Measurements from ENCODE around the gene PTPRS. TPM values are rescaled to one million over a fixed set of nuclear protein-coding genes. Genes with fewer than 3 reads are reported as not detected.

Gene PTPRS
- total and polyA plus RNA-seq, 10 donors, result 1.2 to 77.9 (median 44.9) TPM

DNA sequence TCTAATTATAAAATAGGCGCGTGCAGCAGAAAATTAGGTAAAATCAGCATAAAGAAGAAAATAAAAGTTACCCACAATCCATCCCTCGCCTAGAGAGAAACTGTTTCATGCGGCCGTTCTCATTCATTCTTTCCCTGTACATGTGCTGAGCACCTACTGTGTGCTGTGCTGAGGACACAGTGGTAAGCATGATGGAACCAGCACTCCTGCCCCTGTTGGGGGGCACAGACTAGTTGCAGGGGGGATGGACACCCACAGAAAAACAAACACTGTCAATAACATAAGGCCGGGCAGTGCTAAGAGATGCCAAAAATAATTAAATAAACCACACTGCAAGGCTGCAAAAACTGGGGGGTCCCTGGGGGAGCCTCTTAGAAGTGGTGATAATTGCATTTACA is 43.3 kb downstream of the PTPRS start:
- TF ChIP-seq, protein P1, sequence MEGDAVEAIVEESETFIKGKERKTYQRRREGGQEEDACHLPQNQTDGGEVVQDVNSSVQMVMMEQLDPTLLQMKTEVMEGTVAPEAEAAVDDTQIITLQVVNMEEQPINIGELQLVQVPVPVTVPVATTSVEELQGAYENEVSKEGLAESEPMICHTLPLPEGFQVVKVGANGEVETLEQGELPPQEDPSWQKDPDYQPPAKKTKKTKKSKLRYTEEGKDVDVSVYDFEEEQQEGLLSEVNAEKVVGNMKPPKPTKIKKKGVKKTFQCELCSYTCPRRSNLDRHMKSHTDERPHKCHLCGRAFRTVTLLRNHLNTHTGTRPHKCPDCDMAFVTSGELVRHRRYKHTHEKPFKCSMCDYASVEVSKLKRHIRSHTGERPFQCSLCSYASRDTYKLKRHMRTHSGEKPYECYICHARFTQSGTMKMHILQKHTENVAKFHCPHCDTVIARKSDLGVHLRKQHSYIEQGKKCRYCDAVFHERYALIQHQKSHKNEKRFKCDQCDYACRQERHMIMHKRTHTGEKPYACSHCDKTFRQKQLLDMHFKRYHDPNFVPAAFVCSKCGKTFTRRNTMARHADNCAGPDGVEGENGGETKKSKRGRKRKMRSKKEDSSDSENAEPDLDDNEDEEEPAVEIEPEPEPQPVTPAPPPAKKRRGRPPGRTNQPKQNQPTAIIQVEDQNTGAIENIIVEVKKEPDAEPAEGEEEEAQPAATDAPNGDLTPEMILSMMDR (IDR thresholded peaks at IDR 0.05 in 8 of 11, conservative IDR thresholded peaks at IDR 0.05 in 3 of 11), result no peak
- no peak for TF ChIP-seq POLR2AphosphoS5 (IDR thresholded peaks at IDR 0.05)
- TF ChIP-seq POLR2A (IDR thresholded peaks at IDR 0.05), result no peak
- H3K4me1 ChIP-seq, result peaks cover 2 to 20% (median 16%) of the 10 kb centered on the region in 6 donors
- no peak for DNase-seq
- H3K9me3 ChIP-seq, result no peaks in the 10 kb centered on the region
- peaks cover 0 to 25% (median 17%) of the 10 kb centered on the region in 7 donors for H3K27me3 ChIP-seq (replicated peaks in 1 of 7)
- WGBS, 5 donors, result 89 to 93% (median 89%) methylated on average over 6 of the region's 6 CpGs
- H3K4me3 ChIP-seq, result no peak overlapping the region
- intact Hi-C loops (cut with DNase I; ENCODE audit: low total_unique reads), result no loop called here
- no peak overlapping the region for H3K27ac ChIP-seq
- H3K36me3 ChIP-seq, result no peaks in the 10 kb centered on the region

DNA sequence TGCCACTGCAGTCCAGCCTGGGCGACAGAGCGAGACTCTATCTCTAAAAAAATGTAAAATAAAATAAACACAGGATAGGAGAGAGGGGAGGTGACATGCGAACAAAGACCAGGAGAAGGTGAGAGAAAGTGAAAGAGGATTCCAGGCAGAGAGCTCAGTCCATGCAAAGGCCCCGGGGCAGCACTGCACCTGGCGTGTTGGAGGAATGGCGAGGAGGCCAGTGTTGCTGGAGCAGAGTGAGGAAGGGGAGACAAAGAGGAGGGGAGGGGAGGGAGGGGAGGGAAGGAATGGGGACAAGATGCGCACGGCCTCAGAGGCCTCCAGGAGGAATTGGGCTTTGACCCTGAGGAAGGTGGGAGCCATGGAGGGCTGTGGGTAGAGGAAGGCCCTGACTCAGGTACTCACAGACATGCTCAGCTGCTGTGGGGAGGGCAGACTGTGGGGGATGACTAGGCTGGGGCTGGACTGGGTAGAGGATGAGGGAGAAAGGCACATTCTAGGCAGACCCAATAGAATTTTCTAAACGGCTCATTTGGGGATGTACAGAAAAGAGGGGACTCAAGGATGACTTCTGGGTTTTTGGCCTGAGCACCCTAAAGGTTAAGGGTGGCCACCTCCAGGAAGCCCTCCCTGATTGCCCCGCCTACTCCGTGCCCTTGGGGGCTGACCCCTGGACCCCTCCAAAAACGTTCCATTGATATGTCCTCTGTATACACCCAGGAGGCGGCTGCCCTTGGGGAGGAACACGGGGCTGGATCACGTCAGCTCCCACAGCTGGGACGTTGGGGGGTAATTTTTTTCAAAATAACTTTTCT is 43.9 kb downstream of the PTPRS start:
- Histone ChIP-seq H3K9me3 (no peaks in the 10 kb centered on the region), H3K4me3 (no peak overlapping the region), H3K4me1 (peaks cover 6 to 26% (median 22%) of the 10 kb centered on the region in 6 donors), H3K36me3 (no peaks in the 10 kb centered on the region), H3K27ac (no peak overlapping the region), H3K27me3 (replicated peaks in 1 of 7) (peaks cover 0 to 31% (median 23%) of the 10 kb centered on the region in 7 donors)
- 84 to 90% (median 86%) methylated on average over 16 of the region's 16 CpGs for WGBS, 5 donors
- no peak for TF ChIP-seq POLR2A (IDR thresholded peaks at IDR 0.05)
- TF ChIP-seq, protein P1 (IDR thresholded peaks at IDR 0.05 in 8 of 11, conservative IDR thresholded peaks at IDR 0.05 in 3 of 11), result no peak
- TF ChIP-seq POLR2AphosphoS5 (IDR thresholded peaks at IDR 0.05), result no peak
- no peak for DNase-seq
- intact Hi-C loops (cut with DNase I; ENCODE audit: low total_unique reads), result no loop called here

DNA sequence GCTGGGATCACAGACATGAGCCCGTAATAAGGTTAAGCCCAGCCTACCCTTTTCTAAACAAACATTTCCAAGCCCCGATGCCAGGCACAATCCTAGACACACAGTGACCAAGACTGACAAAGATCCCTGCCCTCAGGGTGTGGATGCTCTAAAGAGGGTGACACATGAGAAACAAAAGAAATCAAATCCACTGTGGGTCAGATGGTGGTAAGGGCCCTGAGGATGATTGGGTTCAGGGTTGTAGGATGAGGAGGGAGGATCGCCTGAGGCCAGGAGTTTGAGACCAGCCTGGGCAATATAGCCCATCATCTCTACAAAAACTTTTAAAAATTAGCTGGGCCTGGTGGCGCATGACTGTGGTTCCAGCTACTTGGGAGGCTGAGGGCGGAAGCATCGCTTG is 44.6 kb downstream of the PTPRS start:
- Histone ChIP-seq H3K36me3 (no peaks in the 10 kb centered on the region), H3K27ac (no peak overlapping the region), H3K4me1 (peaks cover 6 to 32% (median 25%) of the 10 kb centered on the region in 6 donors), H3K9me3 (no peaks in the 10 kb centered on the region), H3K4me3 (no peak overlapping the region), H3K27me3 (replicated peaks in 1 of 7) (peaks cover 0 to 38% (median 27%) of the 10 kb centered on the region in 7 donors)
- TF ChIP-seq POLR2AphosphoS5 (IDR thresholded peaks at IDR 0.05), result no peak
- TF ChIP-seq, protein P1 (IDR thresholded peaks at IDR 0.05 in 8 of 11, conservative IDR thresholded peaks at IDR 0.05 in 3 of 11), result no peak
- TF ChIP-seq POLR2A (IDR thresholded peaks at IDR 0.05), result no peak
- no peak for DNase-seq
- intact Hi-C loops (cut with DNase I; ENCODE audit: low total_unique reads), result no loop called here
- 90 to 96% (median 93%) methylated on average over 6 of the region's 6 CpGs for WGBS, 5 donors

DNA sequence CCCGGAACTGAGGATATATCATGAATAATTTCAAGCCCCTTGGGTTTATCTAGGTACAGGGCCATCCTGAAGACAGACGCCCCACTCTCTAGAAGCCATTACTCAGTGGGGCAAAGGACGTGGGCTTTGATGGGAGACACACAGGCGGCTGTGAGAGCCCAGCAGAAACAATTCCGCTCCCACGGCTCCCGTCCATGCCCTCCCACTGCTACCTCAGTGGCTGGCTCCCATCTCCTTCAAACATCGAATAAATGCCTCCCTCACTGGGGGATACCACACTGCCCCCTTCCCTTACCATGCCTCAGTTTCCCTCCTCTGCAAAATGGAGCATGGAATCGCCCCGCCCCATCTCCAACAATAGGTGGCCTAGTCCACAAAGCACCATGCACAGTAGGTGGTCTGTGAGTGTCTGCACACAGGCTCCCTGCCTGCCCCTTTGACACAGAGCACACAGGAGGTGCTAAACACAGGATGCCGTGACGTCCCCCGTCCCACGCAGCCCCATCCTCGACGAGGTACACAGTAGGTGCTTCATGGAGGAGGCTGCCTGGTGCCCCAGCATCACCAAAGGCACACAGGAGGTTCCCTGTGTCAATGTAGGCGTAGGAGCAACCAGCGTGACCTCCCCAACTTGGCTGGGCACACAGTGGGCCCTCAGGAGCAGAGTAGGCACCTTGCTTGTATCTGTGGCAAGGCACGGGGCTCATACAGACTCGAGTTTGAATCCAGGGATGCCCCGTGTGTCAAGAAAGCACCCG is 46.0 kb downstream of the PTPRS start:
- WGBS, 5 donors, result 75 to 83% (median 77%) methylated on average over 20 to 22 of the region's 22 CpGs
- intact Hi-C loops (cut with DNase I; ENCODE audit: low total_unique reads), result no loop called here
- Histone ChIP-seq H3K27ac (no peak overlapping the region), H3K9me3 (no peaks in the 10 kb centered on the region), H3K4me3 (no peak overlapping the region), H3K4me1 (peaks cover 6 to 44% (median 28%) of the 10 kb centered on the region in 6 donors), H3K36me3 (no peaks in the 10 kb centered on the region), H3K27me3 (replicated peaks in 1 of 7) (peaks cover 0 to 52% (median 33%) of the 10 kb centered on the region in 7 donors)
- no peak for DNase-seq
- TF ChIP-seq POLR2A (IDR thresholded peaks at IDR 0.05) (no peak), POLR2AphosphoS5 (IDR thresholded peaks at IDR 0.05) (no peak)
- TF ChIP-seq, protein P1 (IDR thresholded peaks at IDR 0.05 in 8 of 11, conservative IDR thresholded peaks at IDR 0.05 in 3 of 11), result no peak
